ENCODE data around the gene SLC35F1.
A peak's percentile ranks its signal among the peaks of the same experiment; 100 is the strongest.

SLC35F1 gene

DNA sequence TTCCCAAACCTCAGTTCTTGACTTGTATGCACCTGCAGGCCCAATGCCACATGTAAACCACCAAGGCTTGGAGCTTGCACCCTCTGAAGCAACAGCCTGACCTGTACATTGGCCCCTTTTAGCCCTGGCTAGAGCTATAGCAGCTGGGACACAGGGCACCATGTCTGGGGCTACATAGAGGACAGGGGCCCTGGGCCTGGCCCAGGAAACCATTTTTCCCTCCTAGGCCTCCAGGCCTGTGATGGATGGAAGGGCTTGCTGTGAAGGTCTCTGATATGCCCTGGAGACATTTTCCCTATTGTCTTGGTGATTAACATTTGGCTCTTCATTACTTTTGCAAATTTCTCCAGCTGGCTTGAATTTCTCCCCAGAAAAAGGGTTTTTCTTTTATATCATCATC, 64.6 kb downstream of the SLC35F1 start:
- TF ChIP-seq, protein P1, sequence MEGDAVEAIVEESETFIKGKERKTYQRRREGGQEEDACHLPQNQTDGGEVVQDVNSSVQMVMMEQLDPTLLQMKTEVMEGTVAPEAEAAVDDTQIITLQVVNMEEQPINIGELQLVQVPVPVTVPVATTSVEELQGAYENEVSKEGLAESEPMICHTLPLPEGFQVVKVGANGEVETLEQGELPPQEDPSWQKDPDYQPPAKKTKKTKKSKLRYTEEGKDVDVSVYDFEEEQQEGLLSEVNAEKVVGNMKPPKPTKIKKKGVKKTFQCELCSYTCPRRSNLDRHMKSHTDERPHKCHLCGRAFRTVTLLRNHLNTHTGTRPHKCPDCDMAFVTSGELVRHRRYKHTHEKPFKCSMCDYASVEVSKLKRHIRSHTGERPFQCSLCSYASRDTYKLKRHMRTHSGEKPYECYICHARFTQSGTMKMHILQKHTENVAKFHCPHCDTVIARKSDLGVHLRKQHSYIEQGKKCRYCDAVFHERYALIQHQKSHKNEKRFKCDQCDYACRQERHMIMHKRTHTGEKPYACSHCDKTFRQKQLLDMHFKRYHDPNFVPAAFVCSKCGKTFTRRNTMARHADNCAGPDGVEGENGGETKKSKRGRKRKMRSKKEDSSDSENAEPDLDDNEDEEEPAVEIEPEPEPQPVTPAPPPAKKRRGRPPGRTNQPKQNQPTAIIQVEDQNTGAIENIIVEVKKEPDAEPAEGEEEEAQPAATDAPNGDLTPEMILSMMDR (conservative IDR thresholded peaks at IDR 0.05): no peak
- no peak overlapping the region for H3K27ac ChIP-seq

GRCh38 chr6:117974914-117975627, 68.0 kb downstream of the SLC35F1 start:
- TF ChIP-seq, protein P1 (conservative IDR thresholded peaks at IDR 0.05): no peak
- no peak overlapping the region for H3K27ac ChIP-seq

GRCh38 chr6:117976030-117976651, 69.1 kb downstream of the SLC35F1 start:
- TF ChIP-seq, protein P1 (conservative IDR thresholded peaks at IDR 0.05): peak; percentile 83

GRCh38 chr6:117985916-117986315, 78.9 kb downstream of the SLC35F1 start:
- TF ChIP-seq, protein P1 (conservative IDR thresholded peaks at IDR 0.05): no peak
- no peak overlapping the region for H3K27ac ChIP-seq

More at GRCh38 chr6:117976030-117976651, 69.1 kb downstream of the SLC35F1 start:
- no peak overlapping the region for H3K27ac ChIP-seq

GRCh38 chr6:117986396-117986795, 79.3 kb downstream of the SLC35F1 start:
- H3K27ac ChIP-seq: no peak overlapping the region
- TF ChIP-seq, protein P1 (conservative IDR thresholded peaks at IDR 0.05): no peak

- H3K27ac ChIP-seq: no peak overlapping the region
- TF ChIP-seq, protein P1 (conservative IDR thresholded peaks at IDR 0.05): no peak
Observed at GRCh38 chr6:117989086-117989485, 82.0 kb downstream of the SLC35F1 start.

- no peak overlapping the region for H3K27ac ChIP-seq
- TF ChIP-seq, protein P1 (conservative IDR thresholded peaks at IDR 0.05): no peak
Observed at GRCh38 chr6:117990151-117990550, 83.1 kb downstream of the SLC35F1 start.
